Measurements from ENCODE around the gene WDR64.

DNA sequence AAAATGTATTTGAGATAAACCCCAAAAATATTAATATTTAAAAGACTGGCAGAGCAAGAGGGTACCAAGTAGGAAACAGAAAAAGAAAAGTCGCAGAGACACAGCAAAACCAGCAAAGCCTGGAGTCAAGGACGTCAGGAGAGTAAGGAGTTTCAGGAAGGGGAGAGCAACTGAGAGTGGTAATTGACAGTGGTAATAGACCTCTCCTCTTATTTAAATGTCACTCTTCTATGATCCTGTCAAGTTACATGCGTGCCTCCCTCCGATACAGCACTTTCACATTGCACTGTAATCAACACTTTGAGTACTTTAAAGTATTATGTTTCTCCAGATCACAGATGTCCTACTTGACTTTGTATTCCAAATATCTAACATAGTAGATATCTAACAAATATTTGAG is 113.3 kb downstream of the WDR64 start:
- TF ChIP-seq, protein P1, sequence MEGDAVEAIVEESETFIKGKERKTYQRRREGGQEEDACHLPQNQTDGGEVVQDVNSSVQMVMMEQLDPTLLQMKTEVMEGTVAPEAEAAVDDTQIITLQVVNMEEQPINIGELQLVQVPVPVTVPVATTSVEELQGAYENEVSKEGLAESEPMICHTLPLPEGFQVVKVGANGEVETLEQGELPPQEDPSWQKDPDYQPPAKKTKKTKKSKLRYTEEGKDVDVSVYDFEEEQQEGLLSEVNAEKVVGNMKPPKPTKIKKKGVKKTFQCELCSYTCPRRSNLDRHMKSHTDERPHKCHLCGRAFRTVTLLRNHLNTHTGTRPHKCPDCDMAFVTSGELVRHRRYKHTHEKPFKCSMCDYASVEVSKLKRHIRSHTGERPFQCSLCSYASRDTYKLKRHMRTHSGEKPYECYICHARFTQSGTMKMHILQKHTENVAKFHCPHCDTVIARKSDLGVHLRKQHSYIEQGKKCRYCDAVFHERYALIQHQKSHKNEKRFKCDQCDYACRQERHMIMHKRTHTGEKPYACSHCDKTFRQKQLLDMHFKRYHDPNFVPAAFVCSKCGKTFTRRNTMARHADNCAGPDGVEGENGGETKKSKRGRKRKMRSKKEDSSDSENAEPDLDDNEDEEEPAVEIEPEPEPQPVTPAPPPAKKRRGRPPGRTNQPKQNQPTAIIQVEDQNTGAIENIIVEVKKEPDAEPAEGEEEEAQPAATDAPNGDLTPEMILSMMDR (IDR thresholded peaks at IDR 0.05), result no peak
- no peak for TF ChIP-seq POLR2A (IDR thresholded peaks at IDR 0.05)

Data from testis (tissue), 2 donors.